Activated CD8-positive, alpha-beta memory T cell treated with anti-CD3 and anti-CD28 coated beads for 4 hours (primary cell): ENCODE results near the gene PRRX2.
"Not testable (repeated sequence)": the region's sequence is repeated elsewhere in the genome, so short reads cannot be mapped to it uniquely, and the experiment has no call there.

Experiments used
- DNase-seq, 2 donors: peaks; one replicate each; pipeline ENCODE4 v3.0.0-alpha.2; 2020; ENCODE audit warnings: low read depth in 2 of 2

PRRX2 gene

DNA sequence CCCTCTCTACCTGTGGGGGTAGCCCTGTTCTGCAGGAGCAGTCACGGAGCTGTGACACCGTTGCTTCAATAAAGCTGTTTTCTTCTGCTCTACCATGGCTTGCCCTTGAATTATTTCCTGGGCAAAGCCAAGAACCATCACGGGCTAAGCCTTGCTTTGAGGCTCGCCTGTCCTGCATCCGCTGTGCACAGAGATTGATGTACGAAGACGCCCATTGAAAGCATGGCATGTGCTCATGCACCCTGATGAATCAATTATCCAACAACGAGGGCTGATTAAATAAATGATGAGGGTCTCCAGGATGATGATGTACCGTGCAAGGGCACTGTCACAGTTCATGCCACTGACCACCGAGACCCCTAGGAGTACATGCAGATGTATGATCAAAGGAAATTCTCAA is 66.7 kb downstream of the PRRX2 start:
- no peak for DNase-seq

DNA sequence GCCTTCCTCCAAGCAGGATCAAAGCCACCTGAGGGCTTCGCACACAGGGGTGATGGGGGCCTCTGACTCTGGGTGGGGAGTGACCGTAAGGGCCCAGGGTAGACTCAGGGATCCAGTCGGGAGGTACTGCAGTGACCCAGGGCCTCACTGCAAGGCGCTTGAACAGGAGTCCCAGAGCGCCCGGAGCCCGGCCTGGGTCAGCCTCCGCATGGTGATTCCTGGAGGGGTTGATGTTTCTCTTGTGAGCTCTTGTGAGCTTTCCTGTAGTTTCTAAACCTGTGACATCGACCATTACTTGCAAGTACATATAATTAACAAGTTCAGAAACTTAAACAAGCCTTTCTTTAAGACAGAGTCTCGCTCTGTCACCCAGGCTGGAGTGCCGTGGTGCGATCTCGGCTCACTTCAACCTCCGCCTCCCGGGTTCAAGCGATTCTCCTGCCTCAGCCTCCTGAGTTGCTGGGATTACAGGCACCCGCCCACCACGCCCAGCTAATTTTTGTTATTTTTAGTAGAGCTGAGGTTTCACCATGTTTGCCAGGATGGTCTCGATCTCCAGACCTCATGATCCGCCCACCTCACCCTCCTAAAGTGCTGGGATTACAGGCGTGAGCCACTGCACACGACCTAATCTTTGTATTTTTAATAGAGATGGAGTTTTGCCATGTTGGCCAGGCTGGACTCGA is 67.6 kb downstream of the PRRX2 start:
- no peak for DNase-seq

DNA sequence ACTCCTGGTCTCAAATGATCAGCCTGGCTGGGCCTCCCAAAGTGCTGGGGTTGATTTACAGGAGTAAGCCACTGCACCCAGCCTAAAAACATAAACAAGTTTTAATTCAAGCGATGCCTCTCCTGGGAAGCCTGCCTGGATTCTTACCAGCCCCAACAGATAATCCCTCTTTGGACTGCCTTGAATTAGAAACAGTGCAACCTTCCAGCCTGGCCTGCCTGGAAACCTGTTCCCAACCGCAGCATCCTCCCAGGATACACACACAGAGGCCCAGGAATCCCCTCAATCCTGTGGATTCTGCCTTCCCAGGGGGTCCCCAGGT is 68.1 kb downstream of the PRRX2 start:
- no peak for DNase-seq

DNA sequence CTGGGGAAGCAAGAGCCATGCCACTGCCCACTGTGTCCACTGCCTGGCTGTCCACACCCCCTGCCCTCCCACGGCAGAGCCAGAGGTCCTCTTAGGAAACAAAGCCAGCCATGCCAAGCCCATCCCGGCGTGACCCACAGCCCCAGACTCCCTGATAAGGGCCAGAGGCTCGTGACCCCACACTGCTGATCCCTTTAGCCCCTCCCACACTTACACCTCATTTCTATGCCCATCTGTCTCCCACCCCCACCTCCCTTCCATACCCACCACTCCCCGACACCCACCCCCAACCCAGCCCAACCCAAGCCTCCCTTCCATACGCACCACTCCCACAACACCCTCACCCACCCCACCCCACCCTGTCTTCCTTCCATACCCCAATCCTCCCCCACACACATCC is 70.1 kb downstream of the PRRX2 start:
- DNase-seq, result no peak

DNA sequence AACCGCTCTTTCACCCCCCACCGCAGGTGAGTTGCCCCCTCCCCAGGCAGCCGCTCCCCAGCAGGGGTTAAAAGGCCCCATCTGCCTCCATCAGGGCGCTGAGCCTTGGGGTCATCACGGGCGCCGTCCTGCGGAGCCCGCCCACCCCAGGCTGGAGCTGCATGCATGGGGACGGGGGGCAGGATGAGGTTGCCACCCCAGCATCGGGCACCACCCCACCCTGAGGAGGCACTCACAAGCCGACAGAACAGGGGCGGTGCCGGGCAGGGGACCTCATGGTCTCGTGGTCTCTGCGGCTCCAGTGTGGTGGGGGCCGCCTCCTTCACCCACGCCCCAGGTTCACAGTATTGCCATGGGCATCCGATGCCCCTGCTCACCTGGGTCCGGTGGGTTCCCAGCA is 70.9 kb downstream of the PRRX2 start:
- no peak for DNase-seq

- peak; percentile 65 to 72 for DNase-seq
Measured at GRCh38 chr9:129737479-129738274, 72.2 kb downstream of the PRRX2 start.

GRCh38 chr9:129739432-129739831 is 74.0 kb downstream of the PRRX2 start:
- no peak for DNase-seq

DNA sequence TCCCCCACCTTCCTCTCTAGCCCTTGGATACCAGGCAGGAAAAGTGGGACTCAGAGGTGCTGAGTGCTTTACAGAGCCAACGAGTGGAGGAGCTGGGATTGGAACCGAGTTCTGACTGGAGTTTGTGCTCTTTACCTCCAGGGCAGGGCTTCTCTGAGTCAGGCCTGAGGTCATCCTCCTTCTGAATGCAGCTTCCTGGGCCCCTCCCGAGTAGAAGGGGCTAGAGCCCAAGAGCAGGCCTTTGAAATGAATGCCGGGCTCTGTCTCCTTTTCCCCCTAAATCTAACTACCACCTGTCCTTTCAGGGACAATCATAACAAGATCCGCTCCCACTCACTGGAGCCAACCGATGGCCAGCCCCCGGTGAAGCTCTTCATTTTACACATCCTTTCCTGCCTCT is 74.7 kb downstream of the PRRX2 start:
- DNase-seq, result no peak

- DNase-seq, result no peak
Measured at GRCh38 chr9:129740666-129741464, 75.4 kb downstream of the PRRX2 start.

DNA sequence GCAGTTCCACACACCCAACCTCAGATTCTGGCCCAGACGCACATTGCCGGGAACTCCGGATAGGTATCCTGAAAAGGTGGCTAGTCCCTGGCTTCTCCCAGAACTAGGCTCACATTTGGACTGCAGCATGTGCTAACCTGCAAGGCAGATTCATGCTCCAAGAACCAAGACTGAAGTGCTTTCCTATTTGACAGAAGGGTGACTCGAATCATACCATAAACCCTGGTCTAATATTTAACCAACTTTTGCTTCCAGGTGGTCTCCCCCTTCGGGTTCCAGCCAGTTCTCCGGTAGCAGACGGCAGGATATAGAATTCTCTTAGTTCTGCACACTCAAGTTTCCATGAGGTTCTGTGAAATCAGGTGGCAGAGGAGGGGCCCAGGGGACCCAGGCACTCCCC is 79.8 kb downstream of the PRRX2 start:
- no peak for DNase-seq

DNA sequence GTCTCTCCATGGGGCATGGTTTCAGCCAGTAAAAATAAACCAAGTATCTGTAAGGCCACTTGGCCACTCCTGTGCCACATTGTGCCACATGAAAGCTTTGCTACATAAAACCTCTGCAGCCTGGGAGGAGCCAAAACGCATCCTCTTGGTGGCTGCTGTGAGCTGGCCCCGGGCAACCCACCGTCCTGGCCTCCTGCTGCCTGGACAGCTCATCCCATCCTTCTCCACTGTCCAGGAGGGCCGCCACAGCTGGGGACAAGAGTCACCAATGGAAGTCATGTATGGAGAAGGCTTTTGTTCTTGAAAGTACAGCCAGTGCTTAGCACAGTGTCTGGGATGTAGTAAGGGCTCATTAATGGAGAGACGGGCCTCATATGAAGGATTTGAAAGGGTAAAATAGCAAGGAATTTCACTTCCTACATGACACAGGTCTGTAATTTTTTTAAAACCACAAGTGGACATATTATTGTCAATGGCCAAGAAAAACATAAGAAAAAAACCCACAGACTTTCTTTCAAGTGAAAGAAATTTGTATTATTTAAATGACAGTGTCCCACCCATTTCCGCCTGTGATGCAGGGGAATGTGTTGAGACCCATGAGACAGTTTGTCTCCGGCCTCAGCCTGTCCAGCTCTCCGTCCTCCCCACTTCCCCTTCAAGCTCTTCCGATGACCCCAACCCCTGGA is 80.8 kb downstream of the PRRX2 start:
- no peak for DNase-seq

DNA sequence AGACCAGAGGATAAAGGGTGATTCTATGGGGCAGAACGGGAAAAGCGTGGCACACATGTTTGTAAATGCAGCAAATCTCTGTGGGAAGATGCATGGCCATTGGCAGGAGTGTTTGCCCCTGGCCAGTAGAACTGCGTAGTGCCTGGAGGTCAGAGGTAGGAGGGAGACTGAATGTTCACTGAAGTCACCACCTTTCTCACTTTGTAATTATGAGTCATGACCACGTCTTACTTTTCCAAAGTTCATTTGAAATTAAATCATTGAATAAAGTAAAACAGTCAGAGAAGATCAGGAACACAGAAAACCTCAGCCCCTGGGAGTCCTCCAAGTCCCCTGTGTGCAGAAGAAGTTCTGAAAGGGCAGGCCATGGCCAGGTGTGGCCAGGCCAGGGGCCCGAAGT is 82.8 kb downstream of the PRRX2 start:
- DNase-seq, result no peak

DNA sequence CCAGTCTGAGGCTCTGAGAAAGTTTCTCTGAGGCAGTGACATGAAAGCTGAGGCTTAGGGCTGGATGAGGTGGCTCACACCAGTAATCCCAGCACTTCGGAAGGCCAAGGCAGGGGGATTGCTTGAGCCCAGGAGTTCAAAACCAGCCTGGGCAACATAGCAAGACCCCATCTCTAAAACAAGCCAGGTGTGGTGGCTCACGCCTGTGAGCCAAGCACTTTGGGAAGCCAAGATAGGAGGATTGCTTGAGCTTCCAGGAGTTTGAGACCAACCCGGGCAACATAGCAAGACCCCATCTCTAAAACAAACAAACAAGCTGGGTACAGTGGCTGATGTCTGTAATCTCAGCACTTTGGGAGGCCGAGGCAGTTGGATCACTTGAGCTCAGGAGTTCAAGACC is 83.6 kb downstream of the PRRX2 start:
- not testable (repeated sequence) for DNase-seq

- DNase-seq, result no peak
Measured at GRCh38 chr9:129749575-129749974, 84.1 kb downstream of the PRRX2 start.

DNA sequence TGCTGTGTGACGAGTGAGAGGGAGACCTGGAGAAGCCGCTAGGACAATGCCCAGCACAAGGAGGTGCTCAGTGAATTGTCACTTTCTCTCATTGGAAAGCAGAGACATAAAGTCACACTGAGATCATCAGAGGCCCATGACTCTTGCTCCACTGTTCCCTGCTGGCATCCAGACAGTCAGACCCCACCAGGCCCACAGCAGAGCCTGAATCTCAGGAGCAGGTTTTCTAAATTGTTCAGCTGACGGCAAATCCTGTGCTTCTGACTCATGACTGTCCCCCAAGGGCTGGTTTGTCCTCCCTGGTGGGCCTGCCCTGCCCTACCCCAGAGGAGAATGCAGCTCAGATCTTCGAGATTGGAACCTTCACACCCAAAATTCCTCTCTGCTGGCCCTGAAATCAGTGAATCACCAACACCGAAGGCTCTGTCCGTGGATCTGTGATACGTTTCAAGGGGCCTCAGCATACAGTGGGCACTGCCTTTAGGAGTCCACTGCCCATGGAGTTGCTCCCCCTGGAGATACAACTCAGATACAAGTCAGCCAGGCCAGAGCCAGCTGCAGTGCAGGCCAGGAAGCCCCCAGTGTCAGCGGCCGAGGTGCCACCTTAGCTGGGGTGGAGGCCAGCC is 84.7 kb downstream of the PRRX2 start:
- no peak for DNase-seq

DNA sequence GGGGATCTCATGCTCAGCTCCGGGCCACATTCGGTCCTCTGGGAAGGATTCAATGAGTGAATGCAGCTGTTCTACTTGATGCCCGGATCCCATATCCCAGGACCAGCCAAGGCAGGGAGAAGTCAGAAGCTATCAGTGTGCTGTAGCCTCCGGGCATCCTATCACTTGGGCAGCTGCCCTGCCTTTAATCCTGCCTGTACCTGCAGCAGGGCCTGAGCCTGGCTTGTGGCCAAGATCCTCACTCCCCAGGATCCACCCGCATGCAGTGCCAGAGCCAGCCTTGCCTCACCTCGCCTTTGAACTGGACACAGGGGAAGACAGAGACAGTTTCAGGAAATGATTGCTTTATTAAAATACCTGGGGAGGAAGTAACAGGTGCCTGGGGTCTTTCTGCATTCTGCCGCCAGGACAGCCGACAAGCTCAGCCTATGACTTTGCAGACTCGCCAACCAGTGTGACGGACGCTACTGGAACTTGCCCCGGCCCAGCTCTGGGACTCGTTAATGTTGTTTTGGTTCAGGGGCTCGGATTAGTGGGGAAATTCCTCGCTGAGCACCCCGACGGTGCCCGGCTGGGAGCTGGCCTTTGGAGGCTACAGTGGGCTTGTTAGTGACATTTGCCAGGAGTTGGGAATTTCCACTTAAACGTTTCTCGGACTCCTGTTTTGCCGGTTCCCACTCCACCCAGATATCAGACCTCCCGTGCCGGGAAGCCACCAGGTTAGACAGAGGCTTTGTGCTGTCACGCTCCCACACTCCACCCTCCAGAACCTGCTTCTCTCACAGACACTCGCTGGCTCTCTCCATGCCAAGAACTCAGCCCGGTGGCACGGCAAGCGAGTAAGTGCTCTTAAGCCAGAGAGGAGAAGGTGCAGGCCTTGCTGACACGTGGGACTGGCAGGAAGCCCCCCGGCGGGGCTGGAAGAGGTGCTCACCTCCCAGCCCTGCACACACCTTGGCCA is 86.7 kb downstream of the PRRX2 start:
- no peak for DNase-seq

DNA sequence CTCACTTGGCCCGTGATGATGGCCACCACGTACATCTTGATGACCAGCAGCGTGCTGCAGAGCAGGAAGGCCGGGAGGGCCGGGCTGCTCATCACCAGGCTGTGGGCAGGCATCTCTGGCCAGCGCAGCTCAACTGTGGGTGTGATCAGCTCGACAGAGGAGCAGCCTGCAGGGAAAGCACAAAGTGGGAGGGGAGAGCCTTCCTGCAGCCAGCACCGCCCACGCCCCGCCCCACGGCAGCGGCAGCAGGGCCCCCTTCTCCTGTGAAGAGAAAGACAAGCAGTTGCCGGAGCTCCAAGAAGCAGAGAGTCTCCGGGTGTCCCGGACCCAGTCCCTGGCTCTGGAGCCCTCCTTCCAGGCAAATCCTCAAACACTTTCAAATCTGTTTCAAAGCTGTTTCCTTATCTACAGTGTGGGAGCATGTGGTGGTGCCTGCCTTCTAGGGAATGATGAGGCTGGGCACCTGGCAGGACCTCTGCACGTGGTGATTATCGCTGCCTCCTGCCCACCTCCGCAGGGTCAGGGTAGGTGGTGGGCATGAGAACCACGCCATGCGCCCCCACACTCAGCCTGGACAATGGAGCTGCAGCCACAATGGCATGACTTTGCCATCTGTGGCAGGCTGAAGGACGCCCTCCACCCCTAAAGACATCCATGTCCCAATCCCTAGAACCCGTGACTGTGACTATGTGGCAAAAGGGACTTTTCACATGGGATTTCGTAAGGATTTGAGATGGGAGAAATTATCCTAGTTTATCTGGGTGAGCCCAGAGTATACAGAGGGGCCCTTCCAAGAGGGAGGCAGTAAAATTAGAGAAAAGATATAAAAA is 87.7 kb downstream of the PRRX2 start, which contains the start of gene PTGES:
Gene PTGES, minus strand, starts transcription at position 143 of the 830 bp plus-strand sequence. Its CDS starts 30 bp downstream, at position 113.
- DNase-seq, result peak; percentile 14 to 22

- no peak for DNase-seq
Measured at GRCh38 chr9:129755151-129755550, 89.7 kb downstream of the PRRX2 start.

- no peak for DNase-seq
Measured at GRCh38 chr9:129756191-129756590, 90.7 kb downstream of the PRRX2 start.
